SW480 (cell line): ENCODE measurements around the gene TUBA4B.
"Not testable (repeated sequence)": the region's sequence is repeated elsewhere in the genome, so short reads cannot be mapped to it uniquely, and the experiment has no call there.

Experiments used
- DNase-seq: peaks from one replicate; pipeline ENCODE4 v3.0.0-alpha.2; 2016; ENCODE audit warnings: low spot score

TUBA4B gene

GRCh38 chr2:219291910-219292490 is 39.0 kb downstream of the TUBA4B start:
- no peak for DNase-seq

- no peak for DNase-seq
These were observed 39.6 kb downstream of the TUBA4B start for GRCh38 chr2:219292616-219293015.

- no peak for DNase-seq
These were observed 40.7 kb downstream of the TUBA4B start for GRCh38 chr2:219293736-219294231.

GRCh38 chr2:219294356-219295351 is 41.6 kb downstream of the TUBA4B start:
- DNase-seq: peak; percentile 86

GRCh38 chr2:219296142-219296541 is 43.1 kb downstream of the TUBA4B start:
- DNase-seq: no peak

GRCh38 chr2:219296631-219297391 is 43.8 kb downstream of the TUBA4B start:
- peak; percentile 30 for DNase-seq

GRCh38 chr2:219297766-219298456 is 44.9 kb downstream of the TUBA4B start:
- DNase-seq: no peak

- DNase-seq: peak; percentile 58
These were observed 45.8 kb downstream of the TUBA4B start for GRCh38 chr2:219298759-219299371.

- no peak for DNase-seq
These were observed 46.3 kb downstream of the TUBA4B start for GRCh38 chr2:219299372-219299760.

- DNase-seq: no peak
These were observed 47.0 kb downstream of the TUBA4B start for GRCh38 chr2:219300022-219300421.

GRCh38 chr2:219302412-219302968 is 49.4 kb downstream of the TUBA4B start:
- DNase-seq: no peak

GRCh38 chr2:219304223-219304622 is 51.2 kb downstream of the TUBA4B start:
- no peak for DNase-seq

GRCh38 chr2:219306047-219306446 is 53.0 kb downstream of the TUBA4B start:
- no peak for DNase-seq

- peak; percentile 65 for DNase-seq
These were observed 55.4 kb downstream of the TUBA4B start for GRCh38 chr2:219308142-219309101.

- DNase-seq: no peak
These were observed 56.2 kb downstream of the TUBA4B start, which contains the start of gene PTPRN for GRCh38 chr2:219309278-219309677. Gene PTPRN (minus strand): TSS chr2:219309401. CDS start chr2:219309332, 69 bp downstream.

- DNase-seq: not testable (repeated sequence)
These were observed 59.7 kb downstream of the TUBA4B start for GRCh38 chr2:219312683-219313263.

- no peak for DNase-seq
These were observed 61.9 kb downstream of the TUBA4B start for GRCh38 chr2:219314804-219315468.
